HCT116 (cell line): ENCODE measurements around the gene MAD2L1. TPM values are rescaled to one million over a fixed set of nuclear protein-coding genes. Genes with fewer than 3 reads are reported as not detected.

ENCODE experiments used
- ATAC-seq: fragments of 200-7000 bp; cut with Tn5 transposase; 2 replicates; pipeline ENCODE4 v1.9.1; 2020; ENCODE audit warnings: mild to moderate bottlenecking, moderate library complexity
- BruUV-seq: library from RNA; stranded (reverse); fragments of 400-500 nt; replicated peaks from 2 replicates; lab custom pipeline; 2021; lab: Mats Ljungman, UMichigan
- CTCF ChIA-PET: fragments of 300-600 bp; sonication (Branson Sonifier 250); formaldehyde crosslinking; loops from one replicate; lab custom pipeline; 2021; ENCODE audit warnings: antibody characterized with exemption; lab: Charles Lee
- POLR2A ChIA-PET: fragments of 300-600, 350-600 bp; sonication (Branson Sonifier 250); formaldehyde crosslinking; loops from one replicate; lab custom pipeline; 2021; ENCODE audit warnings: antibody characterized with exemption; lab: Charles Lee
- RAD21 ChIA-PET, 2 experiments: fragments of 300-600 bp; sonication (Branson Sonifier 250); formaldehyde crosslinking; loops; one replicate each; lab custom pipeline; 2023; ENCODE audit warnings: low total read pairs in 2 of 2; ENCODE audit not compliant: uncharacterized antibody in 2 of 2, unreplicated experiment in 2 of 2, low non-redundant PET in 1 of 2; lab: Charles Lee
- DNase-seq: peaks from one replicate; pipeline ENCODE4 v3.0.0-alpha.2; 2010; ENCODE audit warnings: low read depth, low spot score
- H2AFZ ChIP-seq: fragments of 200-600 bp; shearing (Covaris generic), sonication (generic); 2 replicates; pipeline ENCODE4 v1.6.1; 2017; ENCODE audit warnings: low read depth, mixed run types, mixed read lengths, antibody characterized with exemption, low read length; ENCODE audit not compliant: poor library complexity, severe bottlenecking
- H3K27ac ChIP-seq: 2 replicates; pipeline ENCODE4 v1.5.1; 2012; ENCODE audit warnings: low read depth, low read length
- H3K27me3 ChIP-seq: fragments of 200-600 bp; sonication (generic); 2 replicates; pipeline ENCODE4 v1.6.1; 2016; ENCODE audit warnings: mixed run types, low read length, mixed read lengths; ENCODE audit not compliant: insufficient read depth
- H3K36me3 ChIP-seq, 2 experiments: fragments of 200-500 bp in 1 of 2; fragments of 200-600 bp in 1 of 2; sonication (Bioruptor generic) in 1 of 2; sonication (generic) in 1 of 2; 2 replicates each; pipeline versions ENCODE4 v1.5.1 to v1.6.1; 2014 to 2016; ENCODE audit warnings: low read length in 2 of 2, inconsistent platforms in 1 of 2, mixed read lengths in 1 of 2, mixed run types in 1 of 2; ENCODE audit not compliant: insufficient read depth in 2 of 2, control insufficient read depth in 1 of 2
- H3K4me1 ChIP-seq, 2 experiments: fragments of 200-600 bp in 1 of 2; sonication (generic) in 1 of 2; 2 replicates each; pipeline versions ENCODE4 v1.5.1 to v1.6.1; 2012 to 2017; ENCODE audit warnings: low read length in 2 of 2, inconsistent platforms in 1 of 2, mild to moderate bottlenecking in 1 of 2, mixed read lengths in 1 of 2, mixed run types in 1 of 2, moderate library complexity in 1 of 2; ENCODE audit not compliant: insufficient read depth in 2 of 2, control insufficient read depth in 1 of 2
- H3K4me2 ChIP-seq: fragments of 200-600 bp; sonication (generic); 2 replicates; pipeline ENCODE4 v1.6.1; 2017; ENCODE audit warnings: mixed run types, low read length, mixed read lengths
- H3K4me3 ChIP-seq, 2 experiments: fragments of 200-600 bp in 1 of 2; sonication (generic) in 1 of 2; replicated peaks in 1 of 2; 2 replicates each; pipeline ENCODE4 v1.5.1; 2011 to 2016; ENCODE audit warnings: low read length in 2 of 2, control low read depth in 1 of 2, low read depth in 1 of 2, mild to moderate bottlenecking in 1 of 2, mixed read lengths in 1 of 2, mixed run types in 1 of 2
- H3K79me2 ChIP-seq: fragments of 200-600 bp; sonication (generic); 2 replicates; pipeline ENCODE4 v1.6.1; 2017; ENCODE audit warnings: mild to moderate bottlenecking, mixed run types, low read length, moderate library complexity, mixed read lengths; ENCODE audit not compliant: insufficient read depth
- H3K9ac ChIP-seq: fragments of 200-600 bp; sonication (generic); 2 replicates; pipeline ENCODE4 v1.6.1; 2016; ENCODE audit warnings: low read length, mixed read lengths
- H3K9me2 ChIP-seq: fragments of 200-600 bp; sonication (generic), shearing (Covaris generic); 2 replicates; pipeline ENCODE4 v1.6.1; 2017; ENCODE audit warnings: mixed run types, mild to moderate bottlenecking, moderate library complexity; ENCODE audit not compliant: insufficient read depth
- H3K9me3 ChIP-seq, 2 experiments: fragments of 200-500 bp in 1 of 2; fragments of 200-600 bp in 1 of 2; sonication (Bioruptor generic) in 1 of 2; sonication (generic) in 1 of 2; 2 replicates each; pipeline ENCODE4 v1.6.1; 2014 to 2017; ENCODE audit warnings: low read length in 2 of 2, mixed read lengths in 2 of 2, inconsistent platforms in 1 of 2, low read depth in 1 of 2, mild to moderate bottlenecking in 1 of 2, mixed run types in 1 of 2, moderate library complexity in 1 of 2; ENCODE audit not compliant: control insufficient read depth in 1 of 2, insufficient read depth in 1 of 2
- H4K20me1 ChIP-seq: fragments of 200-600 bp; sonication (generic), shearing (Covaris generic); 2 replicates; pipeline ENCODE4 v1.6.1; 2017; ENCODE audit warnings: mixed run types, mild to moderate bottlenecking, moderate library complexity; ENCODE audit not compliant: insufficient read depth
- CTCF ChIP-seq, 3 experiments: fragments of 200-600 bp in 1 of 3; sonication (generic) in 1 of 3; IDR thresholded peaks in 2 of 3; conservative IDR thresholded peaks in 1 of 3; 2 replicates each; pipeline ENCODE4 v1.5.1; 2012 to 2017; ENCODE audit warnings: low read depth in 2 of 3, low read length in 2 of 3, antibody characterized with exemption in 1 of 3, borderline replicate concordance in 1 of 3, control low read depth in 1 of 3, mild to moderate bottlenecking in 1 of 3, mixed read lengths in 1 of 3, mixed run types in 1 of 3, moderate library complexity in 1 of 3; ENCODE audit not compliant: insufficient read depth in 1 of 3
- ELF1 ChIP-seq: IDR thresholded peaks from 2 replicates; pipeline ENCODE4 v1.6.1; 2012; ENCODE audit warnings: low read depth, borderline replicate concordance
- EZH2phosphoT487 ChIP-seq: fragments of 200-600 bp; IDR thresholded peaks from 2 replicates; pipeline ENCODE4 v1.6.1; 2018; ENCODE audit warnings: antibody characterized with exemption, borderline replicate concordance
- FOSL1 ChIP-seq: IDR thresholded peaks from 2 replicates; pipeline ENCODE4 v1.6.1; 2012; ENCODE audit warnings: low read depth
- JUND ChIP-seq: IDR thresholded peaks from 2 replicates; pipeline ENCODE4 v1.6.1; 2012
- MAX ChIP-seq: IDR thresholded peaks from 2 replicates; pipeline ENCODE4 v1.6.1; 2012
- RAD21 ChIP-seq: IDR thresholded peaks from 2 replicates; pipeline ENCODE4 v1.6.1; 2012; ENCODE audit warnings: low read depth, mild to moderate bottlenecking
- SIN3A ChIP-seq: IDR thresholded peaks from 2 replicates; pipeline ENCODE4 v1.6.1; 2012; ENCODE audit warnings: low read depth
- SP1 ChIP-seq: IDR thresholded peaks from 2 replicates; pipeline ENCODE4 v1.6.1; 2012; ENCODE audit warnings: low read depth
- SRF ChIP-seq: IDR thresholded peaks from 2 replicates; pipeline ENCODE4 v1.6.1; 2012; ENCODE audit warnings: low read depth
- TCF7L2 ChIP-seq: IDR thresholded peaks from 2 replicates; pipeline ENCODE4 v1.7.0; 2011; ENCODE audit warnings: borderline replicate concordance, inconsistent platforms; ENCODE audit not compliant: insufficient read depth, insufficient read length; ENCODE audit errors: extremely low read depth
- YY1 ChIP-seq: IDR thresholded peaks from 2 replicates; pipeline ENCODE4 v1.6.1; 2011; ENCODE audit warnings: low read length, low read depth, moderate library complexity, mild to moderate bottlenecking; ENCODE audit not compliant: insufficient replicate concordance; ENCODE audit errors: extremely low read depth
- intact Hi-C: fragments of 100-400 bp; cut with micrococcal nuclease; formaldehyde crosslinking; loops from 2 replicates; pipeline ENCODE4 v1.10.0; 2022
- total RNA-seq: library from RNA; stranded (reverse); gene quantifications from one replicate; pipeline ENCODE4 v1.2.1, GENCODE V29; 2021; ENCODE audit not compliant: unreplicated experiment
- TF ChIP-seq, protein P1 (sequence below): IDR thresholded peaks from 2 replicates; pipeline ENCODE4 v1.6.1; 2012

MAD2L1 gene
- total RNA-seq, 1 experiment from 2014 or later: 92.9 TPM

GRCh38 chr4:120062663-120063195 is 3.9 kb downstream of the MAD2L1 start:
- peaks cover 22% of the 10 kb centered on the region; the same call in 1 of the 2 replicates for H4K20me1 ChIP-seq
- ATAC-seq: no peak
- TF ChIP-seq ELF1: no peak
- TF ChIP-seq, protein P1, sequence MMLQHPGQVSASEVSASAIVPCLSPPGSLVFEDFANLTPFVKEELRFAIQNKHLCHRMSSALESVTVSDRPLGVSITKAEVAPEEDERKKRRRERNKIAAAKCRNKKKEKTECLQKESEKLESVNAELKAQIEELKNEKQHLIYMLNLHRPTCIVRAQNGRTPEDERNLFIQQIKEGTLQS: no peak
- TF ChIP-seq RAD21: no peak
- no peak for TF ChIP-seq SP1
- TF ChIP-seq JUND: no peak
- TF ChIP-seq MAX: no peak
- TF ChIP-seq CTCF (IDR thresholded peaks at IDR 0.05 in 2 of 3, conservative IDR thresholded peaks at IDR 0.05 in 1 of 3; ENCODE audit: borderline replicate concordance in 1 of 3, insufficient read depth in 1 of 3, low read depth in 2 of 3, low read length in 2 of 3): no peak
- no peak for TF ChIP-seq SRF
- no peak for TF ChIP-seq FOSL1
- TF ChIP-seq TCF7L2: no peak
- TF ChIP-seq EZH2phosphoT487: no peak
- no peak for TF ChIP-seq SIN3A
- TF ChIP-seq YY1: no peak
- H3K4me3 ChIP-seq: no peak overlapping the region
- H3K9ac ChIP-seq: no peak overlapping the region
- H3K4me1 ChIP-seq: peaks cover 4 to 16% of the 10 kb centered on the region in 2 experiments; a peak in 3 of 4 replicates
- ChIA-PET POLR2A (no interaction called here), CTCF (no interaction called here), RAD21 (no interaction called here)
- H2AFZ ChIP-seq: no peak overlapping the region
- no peak overlapping the region for H3K4me2 ChIP-seq
- H3K27ac ChIP-seq: no peak overlapping the region
- no peak for DNase-seq
- H3K9me3 ChIP-seq: no peaks in the 10 kb centered on the region
- peaks cover 22 to 58% of the 10 kb centered on the region in 2 experiments for H3K36me3 ChIP-seq
- BruUV-seq: no TSS peak
- H3K9me2 ChIP-seq: no peaks in the 10 kb centered on the region
- intact Hi-C loops: no loop called here
- no peaks in the 10 kb centered on the region for H3K27me3 ChIP-seq
- H3K79me2 ChIP-seq: peaks cover 91% of the 10 kb centered on the region
